Adrenal gland (tissue), 5 donors: ENCODE results near the gene ZNF451.

Source experiments
- POLR2A ChIP-seq, 2 donors: fragments of 450-650 bp; IDR thresholded peaks; one replicate each; pipeline ENCODE4 v1.6.1; 2017; ENCODE audit warnings: antibody characterized with exemption in 2 of 2, mild to moderate bottlenecking in 2 of 2, moderate library complexity in 1 of 2
- TF ChIP-seq, protein P1 (sequence below), 6 experiments: fragments of 450-650 bp in 4 of 6; fragments of 200-600 bp in 2 of 6; sonication (generic) in 1 of 6; IDR thresholded peaks; 1 replicate in 5 of 6; 2 replicates in 1 of 6; pipeline versions ENCODE4 v1.5.1 to v1.8.0; 2016 to 2021; ENCODE audit warnings: antibody characterized with exemption in 6 of 6, mild to moderate bottlenecking in 2 of 6, moderate library complexity in 1 of 6
- donor health status: DM: no; HTN: no; CAD: no.

DNA sequence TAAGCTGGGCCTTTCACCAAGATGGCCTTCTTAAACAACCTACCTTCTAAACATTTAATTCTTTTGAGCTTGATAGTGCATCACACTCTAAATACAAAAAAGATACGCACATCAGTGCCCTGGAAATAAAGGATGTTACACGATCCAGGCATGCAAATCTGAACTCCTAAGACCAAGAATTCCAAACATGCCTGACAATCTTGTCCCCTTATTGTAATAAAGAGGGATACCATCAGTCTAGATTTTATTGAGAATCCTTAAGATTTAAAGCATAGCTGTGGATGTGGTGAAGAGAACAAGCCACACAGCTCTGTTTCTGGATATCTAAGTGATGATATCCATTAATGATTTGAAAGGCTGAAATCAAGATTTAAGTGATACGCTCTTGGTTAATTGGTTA is 13.0 kb downstream of the ZNF451 start:
- TF ChIP-seq, protein P1, sequence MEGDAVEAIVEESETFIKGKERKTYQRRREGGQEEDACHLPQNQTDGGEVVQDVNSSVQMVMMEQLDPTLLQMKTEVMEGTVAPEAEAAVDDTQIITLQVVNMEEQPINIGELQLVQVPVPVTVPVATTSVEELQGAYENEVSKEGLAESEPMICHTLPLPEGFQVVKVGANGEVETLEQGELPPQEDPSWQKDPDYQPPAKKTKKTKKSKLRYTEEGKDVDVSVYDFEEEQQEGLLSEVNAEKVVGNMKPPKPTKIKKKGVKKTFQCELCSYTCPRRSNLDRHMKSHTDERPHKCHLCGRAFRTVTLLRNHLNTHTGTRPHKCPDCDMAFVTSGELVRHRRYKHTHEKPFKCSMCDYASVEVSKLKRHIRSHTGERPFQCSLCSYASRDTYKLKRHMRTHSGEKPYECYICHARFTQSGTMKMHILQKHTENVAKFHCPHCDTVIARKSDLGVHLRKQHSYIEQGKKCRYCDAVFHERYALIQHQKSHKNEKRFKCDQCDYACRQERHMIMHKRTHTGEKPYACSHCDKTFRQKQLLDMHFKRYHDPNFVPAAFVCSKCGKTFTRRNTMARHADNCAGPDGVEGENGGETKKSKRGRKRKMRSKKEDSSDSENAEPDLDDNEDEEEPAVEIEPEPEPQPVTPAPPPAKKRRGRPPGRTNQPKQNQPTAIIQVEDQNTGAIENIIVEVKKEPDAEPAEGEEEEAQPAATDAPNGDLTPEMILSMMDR (IDR thresholded peaks at IDR 0.05) = no peak
- no peak for TF ChIP-seq POLR2A (IDR thresholded peaks at IDR 0.05)
